HG03378 (cell line): ENCODE results near the gene GLRA1.
"Not testable (repeated sequence)": the region's sequence is repeated elsewhere in the genome, so short reads cannot be mapped to it uniquely, and the experiment has no call there.

Experiments
- ATAC-seq: cut with Tn5 transposase; IDR thresholded peaks from one replicate; pipeline ENCODE4 v1.9.1; 2021; ENCODE audit warnings: mild to moderate bottlenecking, moderate library complexity; ENCODE audit not compliant: unreplicated experiment

The GLRA1 gene

DNA sequence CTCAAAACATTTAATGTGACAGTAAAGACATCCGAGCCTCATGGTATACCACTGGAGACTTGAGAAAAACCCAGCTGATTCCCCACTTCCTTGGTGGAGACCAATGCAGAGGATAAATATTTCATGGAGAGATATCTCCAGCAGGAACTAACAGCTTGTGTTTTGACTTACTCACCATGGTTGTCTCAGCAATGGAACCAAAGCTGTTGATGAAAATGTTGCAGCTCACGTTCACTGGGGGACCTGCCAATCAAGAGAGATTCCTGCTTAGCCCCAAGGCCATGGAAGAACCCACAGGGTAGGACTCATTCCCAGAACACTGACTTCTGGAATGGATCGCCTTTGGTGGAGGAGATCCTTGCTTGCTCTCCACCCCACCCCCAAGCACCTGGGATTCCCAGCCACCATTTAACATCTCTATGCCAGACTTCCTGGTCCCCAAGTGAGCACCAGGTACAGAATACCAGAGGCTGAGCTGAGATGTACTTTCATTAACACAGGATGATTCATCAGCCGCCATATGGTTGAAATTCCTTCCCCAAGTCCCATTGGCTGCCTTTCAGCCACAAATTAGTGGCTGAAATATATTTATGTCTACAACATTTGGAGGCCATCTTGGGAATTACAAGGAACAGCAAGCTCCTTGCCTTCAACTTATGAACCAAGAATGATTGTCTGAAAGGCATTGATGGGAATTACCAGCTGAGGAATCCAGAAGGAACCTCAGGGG is 37.9 kb downstream of the GLRA1 start:
- ATAC-seq = no peak

DNA sequence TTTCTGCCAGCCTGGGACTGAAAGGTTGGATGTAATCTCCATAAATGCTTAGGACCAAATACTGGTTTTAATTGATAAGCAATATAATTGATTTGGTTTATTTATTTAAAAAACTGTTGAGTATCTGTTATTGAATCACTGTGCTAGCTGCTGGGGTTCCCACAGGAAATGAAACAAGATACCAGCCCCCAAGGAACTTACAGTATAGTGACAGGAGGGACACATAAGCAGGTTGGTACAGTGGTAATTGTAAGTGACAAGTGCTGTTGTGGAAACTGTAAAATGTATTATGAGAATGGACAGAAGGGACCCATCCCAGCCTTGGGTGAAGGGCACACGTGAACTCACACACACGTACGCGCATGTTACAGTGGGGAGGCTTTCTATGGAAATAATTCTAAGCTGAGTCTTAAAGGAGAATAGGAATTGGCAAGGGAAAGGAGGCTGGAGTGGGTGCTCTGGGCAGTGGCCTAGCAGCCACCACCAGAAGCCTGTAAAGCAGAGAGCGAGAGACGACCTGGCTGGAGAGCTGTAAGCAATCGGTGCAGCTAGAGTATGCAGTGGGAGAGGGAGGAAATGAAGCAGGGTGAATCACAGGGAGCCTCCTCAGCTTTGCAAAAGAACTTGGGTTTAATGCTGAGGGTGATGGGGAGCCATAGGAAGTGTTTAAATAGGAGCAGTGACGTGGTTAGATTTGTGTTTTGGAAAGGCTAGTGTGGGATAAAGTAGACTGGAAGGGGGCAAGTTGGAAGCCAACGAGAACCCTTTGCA is 39.3 kb downstream of the GLRA1 start:
- no peak for ATAC-seq

DNA sequence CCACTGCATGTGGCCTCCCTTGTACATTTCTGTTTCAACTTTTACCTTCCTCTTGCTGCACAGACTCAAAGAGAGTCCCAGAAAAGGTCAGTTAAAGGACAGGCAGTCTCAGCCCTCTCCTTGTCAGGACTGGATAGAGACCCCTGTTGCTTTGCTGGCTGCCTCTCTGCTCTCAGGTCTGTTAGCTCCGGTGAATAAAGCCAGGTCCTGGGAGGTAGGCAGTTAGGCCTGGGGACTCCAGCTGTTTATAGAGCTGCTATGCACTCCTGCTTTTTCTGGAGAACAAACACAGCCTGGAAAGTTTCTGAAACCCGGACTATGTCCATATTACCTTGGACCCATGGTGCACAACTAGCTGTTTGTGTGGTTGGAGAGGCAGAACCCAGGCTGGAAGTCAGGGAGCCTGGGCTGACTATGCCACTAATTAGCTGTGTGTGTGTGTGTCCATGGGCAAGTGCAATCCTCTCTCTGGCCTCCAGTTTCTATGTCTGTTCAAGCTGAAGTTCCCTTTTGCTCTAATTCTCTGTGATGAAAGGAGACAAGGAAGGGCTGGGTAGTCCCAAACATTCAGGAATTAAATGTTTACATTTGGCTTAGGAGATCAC is 42.9 kb downstream of the GLRA1 start:
- ATAC-seq = no peak

DNA sequence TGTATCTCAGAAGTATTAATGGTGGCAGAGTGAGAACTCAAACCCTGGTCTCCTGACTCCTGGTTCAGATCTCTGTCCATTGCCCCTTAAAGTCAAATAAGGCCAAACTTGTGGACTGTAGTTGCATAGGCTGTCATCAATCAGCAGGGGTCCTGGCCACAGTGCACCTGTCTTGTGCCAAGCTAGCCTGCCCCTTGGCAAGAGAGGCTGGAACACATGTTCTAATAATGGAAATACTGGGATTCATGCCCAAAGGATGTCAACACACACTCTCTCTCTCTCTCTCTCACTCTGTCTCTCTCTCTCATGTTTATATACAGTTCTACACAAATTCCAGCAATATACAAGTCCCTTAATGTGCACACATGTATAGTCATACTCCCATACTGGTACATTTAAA is 44.3 kb downstream of the GLRA1 start:
- no peak for ATAC-seq

DNA sequence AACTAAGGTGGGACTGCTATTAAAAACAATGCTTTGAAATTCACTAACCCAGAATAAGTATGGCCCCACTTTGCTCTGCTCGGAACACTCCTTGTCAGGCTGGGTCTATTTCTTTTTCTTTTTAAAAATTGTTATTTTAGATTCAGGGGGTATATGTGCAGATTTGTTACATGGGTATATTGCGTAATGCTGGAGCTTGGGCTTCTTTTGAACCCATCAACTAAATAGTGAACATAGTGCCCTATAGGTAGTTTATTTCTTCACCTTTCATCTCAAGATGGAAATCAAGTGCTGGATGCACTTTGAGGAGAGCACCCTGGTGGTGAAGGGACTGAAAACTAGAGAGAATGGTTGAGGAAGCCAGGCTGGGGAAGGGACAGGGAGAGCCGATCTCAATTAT is 51.0 kb downstream of the GLRA1 start:
- ATAC-seq = no peak

DNA sequence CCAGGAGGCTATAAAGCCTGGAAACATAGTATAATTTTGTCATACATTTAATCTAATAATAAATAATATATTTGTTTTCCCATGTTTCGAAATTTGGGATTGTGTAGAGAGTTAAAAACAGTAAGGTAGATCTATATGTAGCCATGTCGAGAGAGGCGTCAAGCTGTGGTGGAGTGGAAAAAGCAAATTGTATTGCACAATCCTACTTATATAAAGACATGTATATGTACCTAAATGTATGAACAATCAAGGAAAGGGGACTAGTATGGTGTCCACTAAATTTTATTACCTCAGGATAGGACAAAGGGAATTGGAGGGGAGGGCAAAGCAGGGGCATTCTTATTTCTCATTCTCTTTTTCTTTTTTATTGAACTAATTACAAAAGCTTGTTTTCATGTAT is 52.0 kb downstream of the GLRA1 start:
- ATAC-seq = no peak

DNA sequence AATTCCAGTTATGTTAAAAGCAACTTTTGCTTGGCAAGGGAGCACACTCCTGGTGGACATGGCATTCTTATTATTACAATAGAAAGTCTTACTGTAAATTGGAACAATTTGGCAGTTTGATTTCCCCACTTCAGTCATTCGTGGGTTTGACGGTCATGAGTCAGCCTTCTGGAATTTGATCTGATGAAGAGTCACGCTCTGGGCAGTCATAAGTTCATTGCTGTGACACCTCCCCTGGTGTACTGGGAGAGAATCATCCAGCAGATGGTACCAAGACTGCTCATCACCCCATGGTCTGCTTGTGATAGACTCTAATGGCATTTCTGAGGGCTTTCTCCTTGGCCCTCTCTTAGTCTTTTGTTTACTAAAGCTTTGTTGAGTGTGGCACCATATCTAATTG is 53.8 kb downstream of the GLRA1 start:
- ATAC-seq = no peak

DNA sequence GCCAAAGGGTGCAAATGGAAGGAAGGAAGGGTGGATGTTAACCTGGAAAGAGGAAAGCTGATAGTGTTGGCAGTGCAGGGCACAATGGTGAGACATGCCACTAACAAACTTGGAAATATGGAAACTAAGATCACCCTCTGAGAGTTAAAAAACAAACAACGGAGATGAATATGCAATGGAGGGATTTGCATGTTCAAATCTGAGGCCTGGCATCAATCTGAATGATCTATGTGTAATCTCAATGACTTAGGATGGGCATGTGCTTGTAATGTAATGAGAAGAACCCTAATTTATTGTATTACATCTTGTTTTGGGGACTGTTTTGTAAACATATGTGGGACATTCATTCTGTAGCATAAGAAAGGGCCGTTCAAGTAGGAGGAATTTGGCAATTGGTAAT is 54.4 kb downstream of the GLRA1 start:
- ATAC-seq = no peak

DNA sequence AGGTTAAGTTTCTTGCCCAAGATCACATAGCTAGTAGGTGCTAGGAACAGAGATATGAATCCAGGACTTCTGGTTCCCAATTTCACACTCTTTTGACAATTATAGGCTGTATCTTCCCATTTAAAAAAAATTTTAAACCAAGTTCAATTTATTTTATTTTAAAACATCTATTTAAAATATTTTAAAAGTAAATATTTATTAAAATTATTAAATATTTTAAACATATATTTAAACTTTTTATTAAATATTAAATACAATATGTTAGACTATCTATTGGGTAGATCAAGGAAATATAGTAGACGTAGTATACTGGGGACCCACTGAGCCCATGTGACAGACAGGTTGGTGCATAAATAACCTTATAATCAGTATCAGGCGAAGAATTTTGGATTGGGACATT is 54.8 kb downstream of the GLRA1 start:
- ATAC-seq = no peak

DNA sequence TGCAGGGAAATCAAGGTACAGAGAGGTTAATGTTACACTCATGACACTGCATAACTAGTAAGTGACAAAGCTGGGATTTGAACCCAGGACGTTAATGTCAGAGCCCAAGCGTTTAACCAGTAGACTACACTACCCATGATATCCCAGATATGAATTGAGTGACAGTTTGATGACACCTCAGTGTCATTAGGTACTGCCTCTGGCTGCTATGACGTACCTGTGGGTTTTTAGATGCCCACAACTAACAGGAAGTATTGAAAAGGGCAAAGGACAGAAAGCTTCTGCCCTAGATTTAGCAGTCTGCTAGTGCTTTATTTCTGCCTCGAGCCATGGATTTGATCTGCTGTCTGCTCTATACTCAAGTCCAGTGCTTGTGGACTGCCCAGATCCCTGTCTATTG is 56.2 kb downstream of the GLRA1 start:
- ATAC-seq = peak; percentile 65

DNA sequence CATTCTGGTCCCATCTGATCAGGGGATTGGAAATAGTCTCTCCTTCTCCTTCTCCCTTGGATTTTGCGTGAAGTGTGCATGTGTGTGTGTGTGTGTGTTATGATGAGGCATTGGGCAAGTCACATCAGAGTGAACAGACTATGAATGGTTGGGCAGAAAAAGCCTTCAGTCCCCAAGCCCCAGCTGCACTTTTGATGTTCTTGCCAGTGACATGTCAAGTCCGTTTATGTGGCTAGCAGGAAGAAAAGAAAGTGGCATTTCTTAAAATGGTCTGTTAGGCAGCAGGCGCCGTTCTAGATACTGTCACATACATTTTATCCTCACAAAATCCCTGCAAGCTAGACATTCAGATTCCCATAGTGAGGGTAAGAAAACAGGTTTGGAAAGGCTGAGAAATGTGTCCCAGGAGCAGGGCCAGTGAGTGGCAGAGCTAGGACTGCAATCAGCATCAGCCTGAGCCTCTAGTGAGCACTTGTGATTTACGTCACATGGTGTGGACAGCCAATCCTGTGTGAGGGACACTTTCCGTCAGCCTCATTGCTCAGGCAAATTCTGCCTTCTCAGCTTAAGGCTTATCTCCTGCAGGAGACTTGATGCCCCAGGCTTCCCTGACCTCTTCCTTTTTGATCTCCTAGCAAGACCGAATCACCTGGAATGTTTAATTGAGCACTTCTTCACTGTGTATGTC is 60.4 kb downstream of the GLRA1 start:
- ATAC-seq = no peak

DNA sequence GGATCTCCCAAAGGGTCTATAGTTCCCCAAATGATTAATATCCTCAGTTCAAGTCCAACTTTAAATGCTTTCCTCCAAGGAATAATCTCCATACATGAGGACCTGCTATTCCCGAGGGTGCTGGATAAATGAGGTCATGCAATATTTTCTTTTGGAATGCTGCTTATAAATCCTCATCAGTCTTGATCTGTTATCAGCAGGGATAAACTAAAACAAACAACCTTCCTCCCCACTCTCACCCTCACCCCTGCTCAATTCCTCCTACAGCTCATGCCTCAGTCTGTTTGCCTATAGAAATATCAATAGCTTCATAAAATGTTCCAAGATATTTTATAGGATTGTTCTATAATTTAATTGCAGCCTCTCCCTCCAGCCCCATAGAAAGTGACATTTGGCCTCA is 61.1 kb downstream of the GLRA1 start:
- no peak for ATAC-seq

DNA sequence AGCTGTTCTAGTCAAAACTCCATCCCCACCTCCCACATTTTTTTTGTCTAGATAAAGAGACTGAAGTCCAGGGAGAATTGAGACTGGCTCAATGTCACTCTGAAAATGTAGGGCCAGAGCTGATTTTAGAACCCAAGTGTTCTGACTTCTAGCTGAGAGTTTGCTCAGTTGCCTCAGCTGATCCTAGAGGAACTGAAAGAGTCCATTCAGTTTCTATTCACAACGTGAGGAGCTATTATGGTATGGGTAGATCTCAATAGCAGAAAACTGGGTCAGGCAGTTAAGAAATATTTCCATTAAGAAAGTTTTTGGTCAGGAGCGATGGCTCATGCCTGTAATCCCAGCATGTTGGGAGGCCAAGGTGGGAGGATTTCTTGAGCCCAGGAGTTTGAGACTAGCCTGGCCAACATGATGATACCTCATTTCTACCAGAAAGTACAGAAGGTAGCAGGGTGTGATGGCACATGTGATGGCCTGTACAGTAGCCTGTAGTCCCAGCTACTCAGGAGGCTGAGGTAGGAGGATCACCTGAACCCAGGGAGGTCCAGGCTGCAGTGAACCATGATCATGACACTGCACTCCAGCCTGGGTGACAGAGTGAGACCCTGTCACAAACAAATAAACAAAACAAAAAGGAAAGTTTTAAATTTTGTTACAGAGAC is 61.7 kb downstream of the GLRA1 start:
- ATAC-seq = no peak

DNA sequence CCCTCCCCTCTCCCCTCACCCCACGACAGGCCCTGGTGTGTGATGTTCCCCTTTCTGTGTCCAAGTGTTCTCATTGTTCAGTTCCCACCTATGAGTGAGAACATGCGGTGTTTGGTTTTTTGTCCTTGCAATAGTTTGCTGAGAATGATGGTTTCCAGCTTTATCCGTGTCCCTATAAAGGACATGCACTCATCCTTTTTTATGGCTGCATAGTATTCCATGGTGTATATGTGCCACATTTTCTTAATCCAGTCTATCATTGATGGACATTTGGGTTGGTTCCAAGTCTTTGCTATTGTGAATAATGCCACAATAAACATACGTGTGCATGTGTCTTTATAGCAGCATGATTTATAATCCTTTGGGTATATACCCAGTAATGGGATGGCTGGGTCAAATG is 63.8 kb downstream of the GLRA1 start:
- not testable (repeated sequence) for ATAC-seq

DNA sequence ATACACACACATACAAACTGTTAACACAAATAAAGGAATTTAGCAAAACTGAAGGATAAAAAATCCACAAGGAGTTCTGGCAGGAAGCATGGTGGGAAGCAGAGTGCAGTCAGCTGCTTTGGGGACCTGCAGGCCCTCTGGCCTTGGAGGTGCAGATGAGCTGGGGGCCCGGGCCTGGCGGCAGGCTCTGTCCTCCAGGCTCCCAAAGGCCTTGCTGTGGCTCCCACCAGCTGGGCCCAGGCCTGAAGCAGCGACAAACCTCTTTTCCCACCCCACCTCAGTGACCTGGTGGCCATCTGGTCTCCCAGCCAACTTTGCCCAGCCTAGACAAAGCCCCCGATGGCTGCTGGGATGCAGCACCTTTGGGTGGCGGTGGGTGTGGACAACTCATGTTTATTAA is 67.8 kb downstream of the GLRA1 start:
- ATAC-seq = no peak

DNA sequence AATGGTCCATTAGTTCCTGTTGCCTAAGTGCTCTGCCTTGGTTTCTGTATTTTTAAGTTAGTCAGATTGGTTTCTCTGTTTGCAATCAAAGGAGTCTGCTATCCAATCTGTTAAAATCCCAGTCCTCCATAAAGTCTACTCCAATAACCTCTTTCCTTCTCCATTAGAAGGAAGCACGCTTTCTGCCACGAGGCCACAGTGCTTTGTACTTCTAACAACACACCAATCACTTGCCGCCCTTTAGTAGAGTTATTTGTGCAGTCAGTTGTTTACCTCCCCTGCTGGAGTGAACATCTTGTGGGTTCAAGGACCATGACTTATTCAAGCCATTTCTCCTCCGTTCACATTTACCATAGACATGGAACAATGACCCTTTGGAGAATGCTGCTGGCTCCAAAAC is 69.0 kb downstream of the GLRA1 start:
- ATAC-seq = no peak

DNA sequence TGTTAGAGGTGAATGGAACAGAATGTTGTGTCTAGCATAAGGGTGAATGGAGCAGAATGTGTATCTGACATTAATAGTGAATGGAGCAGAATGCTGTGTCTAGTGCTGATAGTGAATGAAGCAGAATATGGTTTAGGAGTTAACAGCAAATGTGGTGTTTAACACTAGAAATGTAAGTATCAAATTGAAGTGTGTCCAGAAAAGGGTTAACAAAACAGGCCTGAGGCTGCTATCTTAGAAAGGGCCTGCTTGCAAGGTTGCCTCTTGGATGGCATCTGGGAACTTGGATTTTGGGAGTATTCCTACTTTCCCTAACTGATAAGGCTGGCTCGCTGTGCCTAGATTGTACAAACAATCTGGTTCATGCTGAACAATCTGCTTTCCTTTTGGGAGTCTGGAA is 76.8 kb downstream of the GLRA1 start:
- ATAC-seq = no peak

DNA sequence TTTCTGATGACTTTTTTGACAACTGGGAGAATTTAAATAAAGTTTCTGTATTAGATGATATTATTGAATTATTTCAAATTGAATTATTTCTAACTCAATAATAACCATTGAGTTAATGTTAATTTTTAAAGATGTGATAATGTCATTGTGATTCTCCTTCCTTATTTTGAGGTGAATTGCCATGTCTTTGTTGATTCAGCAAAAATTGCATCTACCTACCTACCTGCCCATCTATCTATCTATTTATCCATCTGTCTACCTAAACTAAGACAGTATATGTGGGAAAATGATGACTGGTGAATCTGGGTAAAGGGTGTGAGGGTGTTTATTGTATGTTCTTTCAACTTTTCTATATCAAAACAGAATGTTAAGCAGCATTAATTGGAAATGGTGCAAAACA is 77.9 kb downstream of the GLRA1 start:
- no peak for ATAC-seq

DNA sequence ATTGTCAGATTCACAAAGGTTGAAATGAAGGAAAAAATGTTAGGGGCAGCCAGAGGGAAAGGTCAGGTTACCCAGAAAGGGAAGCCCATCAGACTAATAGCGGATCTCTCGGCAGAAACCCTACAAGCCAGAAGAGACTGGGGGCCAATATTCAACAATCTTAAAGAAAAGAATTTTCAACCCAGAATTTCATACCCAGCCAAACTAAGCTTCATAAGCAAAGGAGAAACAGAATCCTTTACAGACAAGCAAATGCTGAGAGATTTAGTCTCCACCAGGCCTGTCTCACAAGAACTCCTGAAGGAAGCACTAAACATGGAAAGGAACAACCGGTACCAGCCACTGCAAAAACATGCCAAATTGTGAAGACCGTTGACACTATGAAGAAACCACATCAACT is 91.8 kb downstream of the GLRA1 start:
- ATAC-seq = not testable (repeated sequence)

DNA sequence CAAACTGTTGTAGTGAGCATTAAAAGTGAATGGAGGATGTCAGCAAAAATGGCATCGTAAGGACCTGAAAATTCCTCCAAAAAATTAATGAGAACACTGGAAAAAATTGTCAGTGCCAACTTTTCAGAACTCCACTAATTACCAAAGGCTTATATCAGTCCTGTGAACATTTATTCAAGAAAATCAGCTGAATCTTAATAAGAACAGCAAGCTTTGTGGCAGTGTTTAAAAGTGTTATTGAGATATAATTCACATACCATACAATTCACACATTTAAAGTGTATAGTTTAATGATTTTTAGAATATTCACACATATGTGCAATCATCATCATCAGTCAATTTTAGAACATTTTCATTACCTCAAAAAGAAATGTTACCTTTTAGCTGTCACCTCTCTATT is 95.3 kb downstream of the GLRA1 start:
- no peak for ATAC-seq

DNA sequence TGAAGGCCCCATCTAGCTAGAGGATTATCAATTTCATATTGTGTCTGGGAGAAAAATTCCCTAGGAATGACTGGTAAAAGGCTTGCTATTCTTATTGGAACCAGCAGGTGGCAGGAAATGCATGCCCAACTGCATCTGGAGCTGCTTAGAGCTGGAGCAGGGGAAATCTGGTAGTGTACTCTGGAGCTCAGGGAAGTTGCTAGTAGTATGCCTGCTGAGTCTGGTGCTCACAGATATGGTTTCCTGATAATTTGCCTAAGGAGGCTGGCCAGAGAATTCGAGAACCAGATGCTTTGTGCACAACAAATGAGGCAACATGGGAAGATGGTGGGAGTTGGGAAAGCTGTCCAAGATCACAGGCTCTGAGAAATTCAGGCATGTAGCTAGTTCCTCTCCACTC is 99.2 kb downstream of the GLRA1 start:
- peak; percentile 69 for ATAC-seq
